ENCODE data around the gene COL6A5. TPM values are rescaled to one million over a fixed set of nuclear protein-coding genes. Genes with fewer than 3 reads are reported as not detected.
A peak's percentile ranks its signal among the peaks of the same experiment; 100 is the strongest.

Gene COL6A5
- total RNA-seq, 1 experiment from 2014 or later: not detected

DNA sequence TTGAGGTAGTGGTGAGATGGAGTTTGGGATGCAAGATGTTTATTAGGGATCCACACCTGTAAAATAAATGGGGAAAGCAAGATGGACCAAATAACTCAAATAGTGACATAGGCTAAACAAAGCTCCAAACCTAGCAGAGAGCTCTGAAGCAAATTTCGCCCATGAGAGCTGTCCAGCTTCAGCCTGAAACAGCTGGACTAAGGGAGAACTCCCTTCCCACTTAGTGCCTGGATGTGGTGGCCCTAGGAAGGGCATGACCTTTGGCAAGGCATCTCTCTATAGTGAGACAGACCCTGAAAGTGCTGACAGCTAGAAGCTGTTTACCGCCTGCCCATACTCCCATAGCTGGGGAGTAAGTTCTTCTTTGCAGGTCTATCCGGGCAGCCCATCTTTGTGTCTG is 48.1 kb downstream of the COL6A5 start:
- Mint-ChIP-seq H3K4me1 (ENCODE audit: low read depth, unreplicated experiment) (peaks cover 11% of the 10 kb centered on the region), H3K27ac (ENCODE audit: unreplicated experiment) (no peak overlapping the region), H3K36me3 (ENCODE audit: insufficient read depth, unreplicated experiment) (no peaks in the 10 kb centered on the region), H3K27me3 (ENCODE audit: insufficient read depth, unreplicated experiment) (peaks cover 5% of the 10 kb centered on the region), H3K9me3 (ENCODE audit: unreplicated experiment) (no peaks in the 10 kb centered on the region), H3K4me3 (ENCODE audit: unreplicated experiment) (no peak overlapping the region)
- H3K27me3 ChIP-seq (replicated peaks; ENCODE audit: control insufficient read depth, insufficient read depth, low read length): no peaks in the 10 kb centered on the region
- H3K4me3 ChIP-seq (ENCODE audit: low read depth, low read length): no peak overlapping the region
- intact Hi-C loops (cut with micrococcal nuclease; ENCODE audit: unreplicated experiment): no loop called here
- no peak for DNase-seq
- no TSS peak for BruUV-seq (replicated peaks)
- ChIA-PET CTCF (no interaction called here), POLR2A (no interaction called here)
- no peak for TF ChIP-seq CTCF (IDR thresholded peaks at IDR 0.05; ENCODE audit: insufficient read depth in 1 of 2, low read depth in 1 of 2, low read length in 1 of 2, severe bottlenecking in 1 of 2, unreplicated experiment in 1 of 2)
- peaks cover 5% of the 10 kb centered on the region for H3K4me1 ChIP-seq
- no peaks in the 10 kb centered on the region for H3K36me3 ChIP-seq (ENCODE audit: control insufficient read depth, insufficient read depth, low read length)
- no peaks in the 10 kb centered on the region for H3K9me3 ChIP-seq

GRCh38 chr3:130395331-130395730 is 49.9 kb downstream of the COL6A5 start:
- Histone ChIP-seq H3K27me3 (replicated peaks; ENCODE audit: control insufficient read depth, insufficient read depth, low read length) (no peaks in the 10 kb centered on the region), H3K36me3 (ENCODE audit: control insufficient read depth, insufficient read depth, low read length) (no peaks in the 10 kb centered on the region), H3K9me3 (no peaks in the 10 kb centered on the region), H3K4me3 (ENCODE audit: low read depth, low read length) (no peak overlapping the region), H3K4me1 (peaks cover 5% of the 10 kb centered on the region)
- Mint-ChIP-seq H3K27ac (ENCODE audit: unreplicated experiment) (no peak overlapping the region), H3K4me1 (ENCODE audit: low read depth, unreplicated experiment) (peaks cover 11% of the 10 kb centered on the region), H3K27me3 (ENCODE audit: insufficient read depth, unreplicated experiment) (peaks cover 5% of the 10 kb centered on the region), H3K9me3 (ENCODE audit: unreplicated experiment) (no peaks in the 10 kb centered on the region), H3K4me3 (ENCODE audit: unreplicated experiment) (no peak overlapping the region), H3K36me3 (ENCODE audit: insufficient read depth, unreplicated experiment) (no peaks in the 10 kb centered on the region)
- BruUV-seq (replicated peaks): no TSS peak
- intact Hi-C loops (cut with micrococcal nuclease; ENCODE audit: unreplicated experiment): no loop called here
- POLR2A ChIA-PET: no interaction called here
- CTCF ChIA-PET: no interaction called here
- TF ChIP-seq CTCF (IDR thresholded peaks at IDR 0.05; ENCODE audit: insufficient read depth in 1 of 2, low read depth in 1 of 2, low read length in 1 of 2, severe bottlenecking in 1 of 2, unreplicated experiment in 1 of 2): no peak
- no peak for DNase-seq

- Histone ChIP-seq H3K36me3 (ENCODE audit: control insufficient read depth, insufficient read depth, low read length) (no peaks in the 10 kb centered on the region), H3K9me3 (no peaks in the 10 kb centered on the region), H3K27me3 (replicated peaks; ENCODE audit: control insufficient read depth, insufficient read depth, low read length) (no peaks in the 10 kb centered on the region), H3K4me1 (peaks cover 5% of the 10 kb centered on the region), H3K4me3 (ENCODE audit: low read depth, low read length) (no peak overlapping the region)
- peaks cover 11% of the 10 kb centered on the region for H3K4me1 Mint-ChIP-seq (ENCODE audit: low read depth, unreplicated experiment)
- POLR2A ChIA-PET: no interaction called here
- TF ChIP-seq CTCF (IDR thresholded peaks at IDR 0.05; ENCODE audit: insufficient read depth in 1 of 2, low read depth in 1 of 2, low read length in 1 of 2, severe bottlenecking in 1 of 2, unreplicated experiment in 1 of 2): no peak
- peak; percentile 39 to 50 for DNase-seq
- intact Hi-C loops (cut with micrococcal nuclease; ENCODE audit: unreplicated experiment): no loop called here
- CTCF ChIA-PET: no interaction called here
- no peak overlapping the region for H3K4me3 Mint-ChIP-seq (ENCODE audit: unreplicated experiment)
- BruUV-seq (replicated peaks): no TSS peak
- peaks cover 5% of the 10 kb centered on the region for H3K27me3 Mint-ChIP-seq (ENCODE audit: insufficient read depth, unreplicated experiment)
- H3K27ac Mint-ChIP-seq (ENCODE audit: unreplicated experiment): no peak overlapping the region
- no peaks in the 10 kb centered on the region for H3K36me3 Mint-ChIP-seq (ENCODE audit: insufficient read depth, unreplicated experiment)
- H3K9me3 Mint-ChIP-seq (ENCODE audit: unreplicated experiment): no peaks in the 10 kb centered on the region
These were observed 50.4 kb downstream of the COL6A5 start for GRCh38 chr3:130395916-130396315.

Data from Caco-2 (cell line).